H1 (cell line): Measurements from ENCODE around the gene VAT1L. TPM values are rescaled to one million over a fixed set of nuclear protein-coding genes. Genes with fewer than 3 reads are reported as not detected.

Source experiments
- CTCF ChIA-PET: fragments of 300-600 bp; sonication (Branson Sonifier 250); formaldehyde crosslinking; loops from one replicate; lab custom pipeline; 2021; ENCODE audit not compliant: partially characterized antibody; lab: Charles Lee
- POLR2A ChIA-PET: fragments of 300-600 bp; sonication (Branson Sonifier 250); formaldehyde crosslinking; loops from one replicate; lab custom pipeline; 2021; ENCODE audit warnings: inconsistent platforms; ENCODE audit not compliant: partially characterized antibody; lab: Charles Lee
- DNase-seq, 2 experiments: peaks; one replicate each; pipeline versions ENCODE4 v3.0.0 to v3.0.0-alpha.2; 2010 to 2022; ENCODE audit warnings: low spot score in 2 of 2, low read depth in 1 of 2, mixed read lengths in 1 of 2
- FAIRE-seq: peaks from 2 replicates; lab custom pipeline; 2011; peaks lifted over from hg19 to GRCh38; lab: Jason Lieb, UNC
- H2AFZ ChIP-seq: 2 replicates; pipeline ENCODE4 v1.8.1; 2012; ENCODE audit warnings: low read length, inconsistent platforms
- H2AK5ac ChIP-seq: 2 replicates; pipeline ENCODE4 v1.6.1; 2013; ENCODE audit warnings: low read depth, low read length
- H2BK120ac ChIP-seq: replicated peaks from 2 replicates; pipeline ENCODE3; 2013; ENCODE audit warnings: low read depth, low read length, inconsistent platforms
- H2BK12ac ChIP-seq: 2 replicates; pipeline ENCODE4 v1.6.1; 2013; ENCODE audit warnings: low read depth, low read length
- H2BK15ac ChIP-seq: 2 replicates; pipeline ENCODE4 v1.6.1; 2013; ENCODE audit warnings: low read length
- H2BK20ac ChIP-seq: 2 replicates; pipeline ENCODE4 v1.6.1; 2013; ENCODE audit warnings: low read length
- H2BK5ac ChIP-seq: 2 replicates; pipeline ENCODE4 v1.6.1; 2013; ENCODE audit warnings: low read depth, low read length
- H3K14ac ChIP-seq: 2 replicates; pipeline ENCODE4 v1.6.1; 2013; ENCODE audit warnings: inconsistent platforms; ENCODE audit not compliant: insufficient read length
- H3K18ac ChIP-seq: 2 replicates; pipeline ENCODE4 v1.6.1; 2013; ENCODE audit warnings: low read length; ENCODE audit errors: extremely low read depth
- H3K23ac ChIP-seq: 2 replicates; pipeline ENCODE4 v1.6.1; 2013; ENCODE audit warnings: inconsistent platforms; ENCODE audit not compliant: insufficient read length
- H3K23me2 ChIP-seq: 2 replicates; pipeline ENCODE4 v1.6.1; 2013; ENCODE audit warnings: low read depth, low read length
- H3K27ac ChIP-seq: 2 replicates; pipeline ENCODE4 v1.6.1; 2011; ENCODE audit warnings: low read depth, low read length, inconsistent platforms
- H3K27me3 ChIP-seq, 4 experiments: replicated peaks in 1 of 4; 1 replicate in 1 of 4; 2 replicates in 3 of 4; pipeline versions ENCODE4 v1.6.1 to v1.8.1; 2011 to 2013; ENCODE audit warnings: low read length in 3 of 4, mild to moderate bottlenecking in 3 of 4, inconsistent platforms in 2 of 4, mixed read lengths in 2 of 4, moderate library complexity in 1 of 4; ENCODE audit not compliant: control insufficient read depth in 3 of 4, insufficient read depth in 3 of 4; ENCODE audit errors: extremely low read depth in 1 of 4
- H3K36me3 ChIP-seq, 4 experiments: 2 replicates each; pipeline versions ENCODE4 v1.6.1 to v1.8.1; 2011 to 2013; ENCODE audit warnings: mild to moderate bottlenecking in 4 of 4, low read length in 3 of 4, moderate library complexity in 2 of 4, control low read depth in 1 of 4, inconsistent platforms in 1 of 4; ENCODE audit not compliant: insufficient read depth in 4 of 4, control insufficient read depth in 2 of 4
- H3K4ac ChIP-seq: replicated peaks from 2 replicates; pipeline ENCODE3; 2013; ENCODE audit warnings: low read length, low read depth, mixed read lengths, inconsistent platforms; ENCODE audit not compliant: insufficient read length
- H3K4me1 ChIP-seq, 4 experiments: replicated peaks in 1 of 4; 1 replicate in 1 of 4; 2 replicates in 3 of 4; pipeline versions ENCODE4 v1.6.1 to v1.8.1; 2011 to 2013; ENCODE audit warnings: low read length in 3 of 4, inconsistent platforms in 2 of 4, mixed read lengths in 1 of 4; ENCODE audit not compliant: insufficient read depth in 4 of 4, control insufficient read depth in 3 of 4
- H3K4me2 ChIP-seq, 2 experiments: 2 replicates each; pipeline versions ENCODE4 v1.6.1 to v1.8.1; 2011 to 2013; ENCODE audit warnings: low read depth in 2 of 2, low read length in 2 of 2, control low read depth in 1 of 2, inconsistent platforms in 1 of 2, mild to moderate bottlenecking in 1 of 2; ENCODE audit not compliant: insufficient read depth in 1 of 2
- H3K4me3 ChIP-seq, 4 experiments: fragments of 200-600, 300-600 bp in 1 of 4; sonication (generic), shearing (Covaris generic), sonication (Bioruptor Twin) in 1 of 4; 2 replicates each; pipeline versions ENCODE4 v1.5.1 to v1.8.1; 2011 to 2016; ENCODE audit warnings: low read length in 4 of 4, low read depth in 3 of 4, control low read depth in 2 of 4, inconsistent platforms in 2 of 4, mild to moderate bottlenecking in 2 of 4, mixed read lengths in 1 of 4, moderate library complexity in 1 of 4; ENCODE audit not compliant: insufficient read depth in 2 of 4; ENCODE audit errors: extremely low read depth in 1 of 4
- H3K56ac ChIP-seq: replicated peaks from 2 replicates; pipeline ENCODE3; 2013; ENCODE audit warnings: low read depth, mild to moderate bottlenecking, mixed read lengths, low read length, inconsistent platforms; ENCODE audit not compliant: insufficient read length
- H3K79me1 ChIP-seq: 2 replicates; pipeline ENCODE4 v1.6.1; 2013; ENCODE audit warnings: low read depth, low read length, control low read depth
- H3K79me2 ChIP-seq, 2 experiments: 2 replicates each; pipeline versions ENCODE4 v1.6.1 to v1.8.1; 2012 to 2013; ENCODE audit warnings: low read length in 2 of 2, mild to moderate bottlenecking in 2 of 2, inconsistent platforms in 1 of 2; ENCODE audit not compliant: insufficient read depth in 2 of 2, control insufficient read depth in 1 of 2
- H3K9ac ChIP-seq, 4 experiments: replicated peaks in 1 of 4; 1 replicate in 1 of 4; 2 replicates in 3 of 4; pipeline versions ENCODE4 v1.6.1 to v1.8.1; 2011 to 2013; ENCODE audit warnings: low read depth in 3 of 4, low read length in 3 of 4, control low read depth in 2 of 4, mild to moderate bottlenecking in 2 of 4, moderate library complexity in 2 of 4, inconsistent platforms in 1 of 4; ENCODE audit errors: extremely low read depth in 1 of 4
- H3K9me3 ChIP-seq, 2 experiments: 2 replicates each; pipeline versions ENCODE4 v1.6.1 to v1.8.1; 2012 to 2013; ENCODE audit warnings: mild to moderate bottlenecking in 2 of 2, moderate library complexity in 2 of 2, control low read depth in 1 of 2, inconsistent platforms in 1 of 2, low read depth in 1 of 2, low read length in 1 of 2, mixed read lengths in 1 of 2; ENCODE audit not compliant: insufficient read depth in 2 of 2
- H4K20me1 ChIP-seq, 2 experiments: replicated peaks in 1 of 2; 2 replicates each; pipeline versions ENCODE3 to v1.8.1; 2011 to 2013; ENCODE audit warnings: inconsistent platforms in 2 of 2, low read length in 2 of 2, mild to moderate bottlenecking in 1 of 2; ENCODE audit not compliant: insufficient read depth in 2 of 2, control insufficient read depth in 1 of 2
- H4K5ac ChIP-seq: 2 replicates; pipeline ENCODE4 v1.6.1; 2013; ENCODE audit warnings: low read length, low read depth, mixed read lengths, inconsistent platforms; ENCODE audit not compliant: insufficient read length
- H4K8ac ChIP-seq: 2 replicates; pipeline ENCODE4 v1.8.0; 2013; ENCODE audit warnings: mild to moderate bottlenecking, moderate library complexity, low read length, inconsistent platforms; ENCODE audit not compliant: insufficient read depth; ENCODE audit errors: extremely low read depth
- H4K91ac ChIP-seq: replicated peaks from 2 replicates; pipeline ENCODE3; 2013; ENCODE audit warnings: low read length, mixed read lengths, inconsistent platforms; ENCODE audit not compliant: insufficient read length
- SIRT6 ChIP-seq: IDR thresholded peaks from one replicate; pipeline ENCODE4 v1.7.1; 2012; ENCODE audit warnings: low read length, inconsistent platforms
- WGBS, 2 experiments: shearing (Covaris generic) in 1 of 2; methylation state at CpG; one replicate each; pipeline versions ENCODE4 v1.1.6 to v1.1.7; 2013 to 2015; ENCODE audit warnings: low lambda C conversion rate in 2 of 2, mixed read lengths in 2 of 2, inconsistent platforms in 1 of 2, low coverage in 1 of 2, missing lambda C conversion rate in 1 of 2; ENCODE audit not compliant: insufficient replicate concordance in 2 of 2, insufficient coverage in 1 of 2, insufficient read length in 1 of 2; ENCODE audit errors: extremely low coverage in 1 of 2, missing lambda C conversion rate in 1 of 2; 5-methylcytosine and 5-hydroxymethylcytosine counted together
- polyA plus RNA-seq, 7 experiments: library from polyadenylated mRNA; depleted of rRNA in 3 of 7; stranded (reverse) in 5 of 7; unstranded in 2 of 7; fragments of >200 nt in 5 of 7; fragments of 200-250 nt in 2 of 7; gene quantifications; 1 replicate in 5 of 7; 2 replicates in 1 of 7; 4 replicates in 1 of 7; pipeline versions ENCODE4 v1.2.1 to v1.2.3, GENCODE V29; 2011 to 2013; ENCODE audit warnings: missing spikeins in 2 of 7, mixed read lengths in 2 of 7
- total RNA-seq: library from RNA; stranded (reverse); fragmentation: NEBNext Ultra II Directional; extraction: Animal tissue kit (Norgen Biotek cat#: 25700); gene quantifications from 2 replicates; pipeline ENCODE4 v1.2.1, GENCODE V29; 2021

The VAT1L gene
- total and polyA plus RNA-seq, 2 of the 8 experiments (the other 6 are each of a cell fraction or from before 2014, with no cell fraction given): 46.3 to 48.2 TPM

DNA sequence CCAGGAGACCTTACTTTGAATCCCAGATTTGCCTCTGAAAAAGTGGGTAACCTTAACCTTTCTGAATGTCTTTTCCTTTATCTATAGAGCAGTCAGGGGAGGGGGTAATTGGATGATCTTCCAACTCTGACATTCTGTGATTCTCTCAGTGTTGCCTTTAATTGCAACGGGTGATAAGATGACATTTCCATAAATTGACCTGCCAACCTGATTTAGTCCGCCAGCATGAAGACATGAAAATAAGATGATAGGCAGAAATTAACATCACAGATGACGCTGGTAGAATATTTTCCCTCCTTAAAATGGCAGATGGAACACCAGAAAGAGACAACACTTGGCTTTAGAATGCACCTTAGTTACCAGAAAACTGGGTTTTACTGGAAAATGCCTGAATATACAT lies 72.6 kb downstream of the VAT1L start:
- Histone ChIP-seq H3K79me2 (no peaks in the 10 kb centered on the region; a peak in 1 of 4 replicates), H4K91ac (no peak overlapping the region), H2BK120ac (no peak overlapping the region), H2BK12ac (no peak overlapping the region), H2BK20ac (no peak overlapping the region), H3K79me1 (no peaks in the 10 kb centered on the region), H3K9ac (no peak overlapping the region), H3K23ac (no peak overlapping the region), H2AK5ac (no peak overlapping the region), H4K20me1 (peaks cover 2% of the 10 kb centered on the region in 2 experiments), H3K18ac (no peak overlapping the region), H3K4ac (no peak overlapping the region), H3K56ac (no peak overlapping the region), H4K8ac (no peak overlapping the region), H3K4me1 (peaks cover 3 to 13% (median 9%) of the 10 kb centered on the region in 4 experiments; a peak in 6 of 7 replicates), H2BK15ac (no peak overlapping the region), H3K23me2 (no peaks in the 10 kb centered on the region), H3K9me3 (no peaks in the 10 kb centered on the region), H3K27me3 (no peaks in the 10 kb centered on the region), H3K4me2 (no peak overlapping the region), H3K27ac (no peak overlapping the region), H4K5ac (no peak overlapping the region), H3K36me3 (peaks cover 2 to 8% (median 4%) of the 10 kb centered on the region in 4 experiments; a peak in 4 of 8 replicates), H3K14ac (no peak overlapping the region), H2BK5ac (no peak overlapping the region), H2AFZ (no peak overlapping the region), H3K4me3 (no peak overlapping the region)
- TF ChIP-seq SIRT6: no peak
- FAIRE-seq (no peak), DNase-seq (no peak)
- CTCF ChIA-PET: no interaction called here
- 92% methylated on average over 3 of the region's 3 CpGs; no CpG with 5 or more reads in 1 of the 2 experiments for WGBS, 2 experiments
- POLR2A ChIA-PET: interaction anchor here (0.5 kb wide), 1 partner anchor 1741 kb away, joined by 5 read pairs; no protein-coding TSS in a partner anchor
